Measurements from ENCODE around the gene HDAC10.

The HDAC10 gene

DNA sequence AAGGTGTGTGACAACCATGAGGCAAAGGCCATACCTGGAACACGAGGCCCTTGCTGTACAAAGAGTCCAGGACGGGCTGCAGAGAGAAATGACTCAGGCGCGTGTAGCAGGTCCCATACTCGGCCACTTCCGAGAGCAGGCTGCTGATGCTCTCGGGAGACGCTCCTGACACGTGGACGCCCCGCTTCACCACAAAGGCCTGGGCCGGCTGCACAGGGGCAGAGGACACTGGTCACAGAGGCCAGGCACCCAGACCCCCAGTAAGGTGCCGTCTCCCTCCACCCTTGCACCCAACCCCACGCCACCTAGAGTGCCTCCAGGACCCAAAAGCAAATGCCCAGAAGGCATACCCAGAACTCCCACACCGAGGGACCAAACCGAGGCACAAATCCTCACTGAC, 21.7 kb downstream of the HDAC10 start:
- no peak for DNase-seq

DNA sequence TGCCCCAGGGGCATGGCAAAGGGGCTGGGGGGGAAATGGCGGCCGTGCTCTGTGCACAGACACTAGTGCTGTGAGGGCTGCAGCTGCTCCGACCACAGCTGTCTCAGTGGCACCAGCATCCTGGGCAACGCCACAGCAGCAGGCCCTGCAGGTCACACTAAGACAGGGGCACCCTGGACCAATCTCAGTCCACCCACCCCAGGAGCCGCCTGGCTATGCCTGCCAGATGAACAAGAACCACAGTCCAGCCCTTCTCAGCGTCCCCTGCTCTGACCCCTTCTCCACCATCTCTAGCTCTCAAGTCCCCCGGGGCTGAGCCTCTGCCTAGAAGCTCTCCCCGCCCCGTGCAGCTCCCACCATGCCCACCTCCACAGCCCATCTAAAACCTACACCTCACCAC, 22.7 kb downstream of the HDAC10 start:
- no peak for DNase-seq

DNA sequence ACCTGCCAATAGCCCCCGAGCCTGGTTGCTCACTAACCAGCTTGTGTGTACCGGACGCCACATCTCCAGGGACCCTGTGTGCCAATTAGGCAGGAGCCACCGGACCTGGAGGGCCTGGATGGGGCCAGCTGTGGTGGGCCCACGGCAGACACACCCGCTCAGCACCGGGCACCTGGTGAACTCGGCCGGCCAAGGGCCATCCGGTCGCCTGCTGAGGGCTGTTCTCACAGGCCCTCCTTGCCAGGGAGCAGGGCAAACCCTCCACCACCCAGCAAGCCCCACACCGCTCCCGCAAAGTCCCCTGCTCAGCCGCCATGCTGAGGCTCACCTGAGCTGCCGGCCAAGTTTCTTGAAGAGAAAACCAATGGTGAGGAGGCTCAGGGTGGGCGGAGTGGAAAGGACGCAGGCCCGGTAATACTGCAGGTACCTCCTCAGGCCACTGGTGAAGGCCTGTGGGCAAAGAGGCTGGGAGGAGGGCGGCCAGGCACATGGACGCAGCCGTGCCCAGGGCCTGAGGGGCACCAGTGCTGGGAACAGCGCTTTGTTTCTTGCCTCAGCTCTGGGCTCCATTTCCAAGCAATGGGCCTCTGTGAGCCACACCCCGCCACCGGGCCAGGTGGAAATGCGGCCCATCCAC, 23.4 kb downstream of the HDAC10 start:
- DNase-seq: no peak

DNA sequence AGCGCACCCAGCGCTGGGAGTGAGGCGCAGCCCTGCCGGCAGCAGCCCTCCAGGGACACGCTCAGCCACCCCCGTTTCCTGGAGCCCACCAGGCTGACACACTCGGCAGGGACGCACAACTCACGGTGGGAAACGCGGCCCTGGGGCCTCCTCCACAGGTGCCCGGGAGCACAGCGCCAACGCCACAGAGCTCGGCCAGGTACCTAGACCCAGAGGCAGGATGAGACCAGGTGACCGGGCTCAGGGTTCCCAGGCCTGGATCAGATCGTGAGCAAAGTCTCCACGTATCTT, 24.2 kb downstream of the HDAC10 start:
- no peak for DNase-seq

DNA sequence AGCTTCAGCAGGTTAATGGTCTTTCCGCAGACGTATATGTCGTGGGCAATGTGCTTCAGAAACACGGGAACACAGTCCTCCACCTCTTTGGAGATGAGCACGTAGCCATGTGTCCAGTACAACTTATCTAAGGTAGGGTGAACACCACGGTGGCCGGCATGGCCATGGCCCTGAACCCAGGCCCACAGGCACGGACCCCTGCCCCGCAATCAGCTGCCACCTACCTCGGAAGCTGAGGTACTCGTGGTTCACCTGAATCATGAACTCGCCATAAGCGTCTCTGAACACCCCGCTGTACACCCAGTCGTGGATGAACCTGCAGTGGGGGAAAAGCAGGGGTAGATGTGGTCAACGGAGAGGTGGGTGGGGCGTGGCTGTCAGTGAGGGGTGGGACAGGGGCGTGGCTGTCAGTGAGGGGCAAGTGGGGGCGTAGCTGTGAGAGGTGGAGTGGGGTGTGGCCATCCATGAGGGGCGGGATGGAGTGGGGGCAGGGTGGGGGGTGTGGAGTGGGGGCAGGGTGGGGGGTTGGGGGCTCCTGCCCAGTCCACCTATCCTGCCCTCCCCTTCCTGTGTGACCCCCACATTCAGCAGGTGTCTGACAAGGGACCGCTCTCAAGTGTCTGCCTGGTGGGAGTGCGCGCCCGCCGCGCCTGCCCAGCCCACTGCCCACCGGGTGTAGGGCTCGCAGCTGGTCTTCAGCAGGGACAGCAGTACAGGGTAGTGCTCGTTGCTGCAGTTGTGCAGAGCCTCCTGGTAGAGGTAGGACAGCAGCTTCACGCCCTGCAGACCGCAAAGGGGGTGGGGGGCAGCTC, 24.8 kb downstream of the HDAC10 start:
- no peak for DNase-seq

DNA sequence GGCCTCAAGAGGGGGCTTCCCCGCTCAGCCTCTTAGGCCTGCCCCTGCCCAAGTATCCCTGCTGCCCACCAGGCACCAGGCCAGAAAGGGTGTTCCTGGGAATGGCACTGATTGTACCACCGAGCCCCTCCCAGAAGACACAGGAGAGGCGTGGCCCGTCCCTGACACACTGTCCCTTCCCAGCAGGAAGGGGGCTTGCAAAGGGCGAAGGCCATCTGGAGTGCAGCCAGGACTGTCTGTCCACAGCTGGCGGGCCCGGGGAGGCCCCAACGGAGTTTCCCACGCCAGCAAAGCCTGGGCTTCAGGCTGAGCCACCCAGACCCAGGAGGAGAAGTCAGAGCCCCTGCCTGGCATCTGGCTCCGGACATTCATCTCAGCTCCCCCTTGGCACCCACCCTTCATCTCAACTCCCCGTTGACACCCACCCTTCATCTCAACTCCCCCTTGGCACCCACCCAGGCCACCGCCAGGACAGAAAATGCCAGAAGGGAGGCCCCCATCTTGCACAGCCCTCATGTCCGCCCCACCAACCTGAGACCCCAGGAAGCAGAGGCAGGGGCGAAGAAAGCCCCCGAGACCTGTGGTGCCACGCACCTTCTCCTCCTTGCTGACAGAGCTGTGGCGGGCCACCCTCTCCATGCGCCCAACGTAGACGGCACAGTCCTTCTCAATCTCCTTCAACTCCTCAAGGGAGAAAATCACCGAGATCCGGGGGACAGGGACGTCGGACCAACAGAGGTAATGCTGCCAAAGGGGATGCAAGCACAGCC, 25.7 kb downstream of the HDAC10 start:
- DNase-seq: no peak

DNA sequence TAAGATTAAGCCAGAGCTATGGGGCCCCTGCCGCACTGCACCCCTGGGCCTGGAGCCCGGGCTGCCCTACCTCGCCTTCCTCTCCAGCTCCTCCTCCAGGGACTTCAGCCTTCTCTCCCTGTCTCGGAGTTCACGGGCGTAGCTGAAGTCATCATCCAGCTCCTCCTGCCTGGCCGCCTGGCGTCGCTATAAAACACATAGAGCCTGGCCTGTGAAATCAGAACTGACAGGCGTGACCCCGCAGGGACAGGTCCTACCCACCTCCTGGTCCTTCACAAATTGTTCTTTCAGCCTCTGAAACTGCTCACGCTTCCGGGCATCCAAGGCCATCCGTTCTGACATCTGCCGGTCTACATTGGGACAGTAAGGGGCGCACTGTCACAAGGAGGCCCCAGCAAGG, 27.0 kb downstream of the HDAC10 start:
- no peak for DNase-seq

DNA sequence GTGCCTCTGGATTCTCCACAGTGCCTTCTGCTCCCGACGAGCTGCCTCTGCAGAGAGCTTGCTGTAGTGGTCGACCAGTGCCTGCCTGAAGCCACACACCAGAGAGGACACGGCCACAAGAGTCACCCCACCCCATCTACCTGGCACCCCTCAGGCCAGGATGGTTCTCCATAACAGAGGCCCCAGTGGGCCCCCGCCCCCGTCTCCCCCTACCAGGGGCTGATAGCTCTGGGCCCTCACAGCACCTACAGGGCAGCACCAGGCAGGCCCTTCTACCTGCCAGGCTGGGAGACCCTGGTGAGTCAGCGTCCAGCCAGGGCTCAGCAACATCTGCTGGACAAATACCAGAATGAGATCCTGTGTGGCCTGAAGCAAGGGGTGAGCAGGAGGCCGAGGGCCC, 28.6 kb downstream of the HDAC10 start:
- no peak for DNase-seq

DNA sequence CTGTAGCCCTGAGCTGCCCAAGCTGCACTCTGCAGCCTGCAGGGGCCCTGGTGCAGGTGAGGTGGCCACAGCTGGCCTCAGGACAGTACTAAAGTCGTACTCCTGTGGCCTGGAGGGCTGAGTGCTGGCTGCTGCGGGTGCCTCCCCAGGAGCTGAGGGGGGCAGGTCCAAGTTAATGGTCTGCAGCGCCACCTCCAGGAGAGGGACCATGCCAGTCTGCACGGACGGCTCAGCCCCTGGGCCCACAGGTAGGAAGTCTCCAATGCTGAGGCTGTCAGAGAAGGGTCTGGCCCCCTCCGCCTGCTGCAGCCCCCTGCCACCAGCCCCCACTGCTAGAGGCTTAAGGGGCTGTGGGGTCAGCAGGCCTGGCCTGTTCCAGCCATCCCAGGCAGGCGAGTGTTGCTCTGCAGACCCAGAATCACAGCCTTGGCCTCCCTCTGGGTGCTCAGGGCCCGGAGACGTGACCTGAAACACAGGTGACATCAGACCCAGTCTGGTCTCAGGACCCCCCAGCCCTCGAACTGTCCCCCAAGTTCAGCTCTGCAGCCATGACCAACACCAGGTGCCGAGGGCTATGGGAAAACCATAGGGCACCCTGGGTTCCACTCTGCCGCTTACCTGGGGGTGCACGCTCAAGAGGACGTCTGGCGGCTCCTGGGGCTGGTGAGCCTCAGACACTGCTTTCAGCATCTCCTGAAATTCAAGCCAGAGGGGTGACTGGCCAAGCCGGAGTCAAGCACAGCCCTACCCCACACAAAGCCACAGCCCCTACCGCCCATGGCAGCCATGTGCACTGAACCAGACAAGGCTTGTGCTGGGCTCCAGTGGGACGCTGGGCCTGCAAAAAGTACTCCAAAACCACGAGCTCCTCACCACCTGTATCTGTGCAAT, 29.4 kb downstream of the HDAC10 start:
- DNase-seq: no peak

DNA sequence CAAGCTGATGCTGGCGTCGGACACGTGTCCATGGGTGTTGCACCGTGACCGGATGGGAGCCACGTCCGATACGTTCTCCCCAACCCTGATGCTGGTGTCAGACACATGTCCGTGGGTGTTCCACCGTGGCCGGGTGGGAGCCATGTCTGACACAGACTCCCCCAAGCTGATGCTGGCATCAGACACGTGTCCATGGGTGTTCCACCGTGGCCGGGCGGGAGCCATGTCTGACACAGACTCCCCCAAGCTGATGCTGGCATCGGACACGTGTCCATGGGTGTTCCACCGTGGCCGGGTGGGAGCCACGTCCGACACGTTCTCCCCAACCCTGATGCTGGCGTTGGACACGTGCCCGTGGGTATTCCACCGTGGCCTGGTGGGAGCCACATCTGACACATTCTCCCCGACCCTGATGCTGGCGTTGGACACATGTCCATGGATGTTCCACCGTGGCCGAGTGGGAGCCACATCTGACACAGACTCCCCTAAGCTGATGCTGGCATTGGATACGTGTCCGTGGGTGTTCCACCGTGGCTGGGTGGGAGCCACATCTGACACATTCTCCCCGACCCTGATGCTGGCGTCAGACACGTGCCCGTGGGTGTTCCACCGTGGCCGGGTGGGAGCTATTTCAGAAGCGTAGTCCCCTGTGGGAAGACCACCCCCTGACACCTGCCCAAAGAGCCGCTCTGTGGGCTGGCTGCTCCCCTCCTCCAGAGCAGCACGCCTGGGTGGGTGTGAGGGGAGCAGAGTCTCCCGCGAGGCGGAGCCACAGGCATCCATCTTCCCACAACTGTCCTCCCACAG, 30.3 kb downstream of the HDAC10 start:
- no peak for DNase-seq

DNA sequence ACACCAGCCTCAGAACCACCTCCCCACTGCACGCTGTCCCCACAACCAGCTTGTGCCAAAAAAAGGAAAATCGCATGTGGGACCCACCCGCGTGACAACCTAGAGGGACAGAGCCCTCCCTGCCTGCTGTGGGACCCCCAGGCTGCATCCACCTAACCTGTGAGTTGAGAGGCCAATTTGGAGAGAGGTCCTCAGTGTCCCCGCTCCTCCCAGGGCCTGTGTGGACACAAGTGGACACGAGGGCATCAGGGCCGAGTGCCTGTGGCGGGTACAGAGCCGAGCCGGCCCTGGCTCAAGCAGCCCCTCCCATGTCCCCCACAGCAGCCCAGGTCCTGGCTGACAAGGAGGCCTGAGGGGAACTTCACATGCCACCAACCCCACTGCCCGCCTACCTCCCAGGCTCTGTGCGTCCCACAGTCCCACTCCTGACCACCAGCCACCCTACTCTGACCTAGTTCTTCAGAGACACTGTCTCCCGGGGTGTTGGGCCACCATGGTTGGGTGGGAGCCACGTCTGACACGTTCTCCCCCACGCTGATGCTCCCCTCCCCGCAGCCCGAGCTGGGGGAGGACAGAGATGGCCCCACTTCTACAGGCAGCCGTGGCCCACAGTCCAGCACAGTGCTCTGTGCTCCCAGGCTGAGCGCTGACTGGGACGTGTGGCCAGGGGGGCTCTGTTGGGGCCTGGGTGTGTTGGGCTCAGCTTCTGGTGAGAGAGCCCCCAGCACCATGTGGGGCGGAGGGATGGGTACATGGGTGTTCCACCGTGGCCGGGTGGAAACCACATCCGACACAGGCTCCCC, 31.1 kb downstream of the HDAC10 start:
- no peak for DNase-seq

DNA sequence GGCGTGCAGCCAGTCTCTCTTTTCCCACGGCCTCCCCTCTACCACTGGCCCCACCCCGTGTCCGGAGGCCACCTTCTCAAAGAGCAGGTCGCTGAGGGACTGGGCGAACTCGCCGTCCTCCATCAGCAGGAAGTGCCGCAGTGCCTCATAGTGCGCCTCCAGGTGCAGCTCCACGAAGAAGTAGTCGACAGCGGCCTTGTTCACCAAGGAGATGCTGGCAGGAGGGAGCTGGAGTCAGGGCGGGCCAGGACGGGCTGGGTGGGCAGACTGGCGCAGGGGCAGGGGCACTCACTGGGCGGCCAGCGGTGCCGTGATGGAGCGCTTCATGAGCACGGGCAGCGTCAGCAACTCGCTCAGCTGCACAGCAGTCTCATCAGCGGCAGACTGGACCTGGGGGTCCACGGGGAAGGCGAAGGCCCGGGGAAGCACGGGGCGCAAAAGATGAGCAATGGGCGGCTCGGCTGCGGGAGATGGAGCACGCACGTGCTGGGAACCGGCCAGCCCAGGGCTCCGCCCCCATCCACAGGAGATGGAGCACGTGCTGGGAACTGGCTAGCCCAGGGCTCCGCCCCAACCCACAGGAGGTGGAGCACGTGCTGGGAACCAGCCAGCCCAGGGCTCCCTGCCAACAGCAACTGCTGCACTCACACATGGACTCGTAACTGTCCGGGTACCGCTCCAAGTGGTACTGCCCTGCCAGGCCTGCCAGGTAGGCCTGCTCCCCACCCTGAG, 31.9 kb downstream of the HDAC10 start:
- DNase-seq: peak; percentile 6

DNA sequence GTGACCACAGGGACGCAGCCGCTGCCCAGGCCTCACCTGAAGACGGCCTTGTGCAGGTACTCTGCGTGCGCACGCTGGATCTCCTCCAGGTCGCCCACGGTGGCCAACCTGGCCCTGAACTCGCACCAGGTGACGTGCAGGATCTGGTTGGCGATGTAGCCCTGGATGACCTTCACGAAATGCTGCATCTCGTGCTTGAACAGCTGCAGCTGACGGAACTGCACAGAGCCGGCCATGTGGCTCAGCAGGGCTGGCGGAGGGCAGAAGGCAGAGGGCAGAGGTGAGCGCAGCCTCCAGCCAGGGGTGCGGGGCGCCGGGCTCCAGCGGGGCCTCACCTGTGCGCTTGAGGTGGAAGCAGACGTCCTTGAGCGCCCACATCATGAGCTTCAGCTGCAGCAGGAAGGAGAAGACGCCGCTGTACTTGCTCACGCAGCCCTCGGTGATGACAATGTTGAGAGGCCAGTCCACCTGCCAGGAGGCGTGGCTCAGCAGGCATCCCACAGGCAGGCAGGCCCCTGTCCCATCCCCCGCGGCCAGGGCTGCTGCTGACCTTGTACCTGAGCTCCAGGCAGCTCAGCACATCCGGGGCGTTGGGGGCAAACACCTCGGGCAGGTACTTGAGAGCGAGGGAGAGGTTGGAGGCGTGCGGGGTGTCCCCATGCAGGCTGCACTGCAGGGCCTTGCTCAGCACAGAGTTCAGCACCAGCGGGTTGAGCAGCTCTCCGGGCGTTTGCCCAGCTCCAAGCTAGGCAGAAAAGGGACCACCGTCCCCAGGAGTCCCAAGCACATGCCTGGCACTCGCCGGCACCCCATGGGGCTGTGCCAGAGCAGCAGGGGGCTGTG, 32.7 kb downstream of the HDAC10 start:
- DNase-seq: no peak

DNA sequence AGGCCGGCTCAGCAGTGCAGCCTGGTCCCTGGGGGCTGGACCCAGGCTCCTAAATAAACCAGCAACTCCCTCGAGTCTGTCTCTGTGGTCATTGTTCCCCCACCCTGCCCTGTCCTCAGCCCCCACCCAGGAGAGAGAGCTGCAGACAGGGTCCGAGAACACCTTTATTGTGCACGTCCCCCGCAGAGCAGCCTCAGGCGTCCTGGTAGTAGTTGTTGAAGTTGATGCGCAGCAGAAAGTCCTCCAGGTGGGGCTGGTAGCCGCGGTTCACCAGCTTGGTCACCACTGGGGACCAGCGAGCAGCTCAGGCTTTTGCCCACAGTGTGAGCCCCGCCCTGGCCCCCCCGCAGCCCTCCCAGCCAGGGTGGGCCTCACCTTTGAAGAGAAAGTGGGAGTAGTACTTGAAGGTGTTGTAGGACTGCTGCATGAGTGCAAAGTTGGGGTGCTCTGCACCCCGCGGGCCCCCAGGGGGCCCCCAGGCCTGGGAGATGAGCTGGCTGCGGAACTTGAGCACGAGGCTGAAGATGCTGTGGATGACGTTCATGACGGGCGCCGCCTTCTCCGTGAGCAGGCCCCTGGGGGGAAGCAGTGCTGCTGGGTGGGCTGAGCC, 33.4 kb downstream of the HDAC10 start:
- DNase-seq: no peak

DNA sequence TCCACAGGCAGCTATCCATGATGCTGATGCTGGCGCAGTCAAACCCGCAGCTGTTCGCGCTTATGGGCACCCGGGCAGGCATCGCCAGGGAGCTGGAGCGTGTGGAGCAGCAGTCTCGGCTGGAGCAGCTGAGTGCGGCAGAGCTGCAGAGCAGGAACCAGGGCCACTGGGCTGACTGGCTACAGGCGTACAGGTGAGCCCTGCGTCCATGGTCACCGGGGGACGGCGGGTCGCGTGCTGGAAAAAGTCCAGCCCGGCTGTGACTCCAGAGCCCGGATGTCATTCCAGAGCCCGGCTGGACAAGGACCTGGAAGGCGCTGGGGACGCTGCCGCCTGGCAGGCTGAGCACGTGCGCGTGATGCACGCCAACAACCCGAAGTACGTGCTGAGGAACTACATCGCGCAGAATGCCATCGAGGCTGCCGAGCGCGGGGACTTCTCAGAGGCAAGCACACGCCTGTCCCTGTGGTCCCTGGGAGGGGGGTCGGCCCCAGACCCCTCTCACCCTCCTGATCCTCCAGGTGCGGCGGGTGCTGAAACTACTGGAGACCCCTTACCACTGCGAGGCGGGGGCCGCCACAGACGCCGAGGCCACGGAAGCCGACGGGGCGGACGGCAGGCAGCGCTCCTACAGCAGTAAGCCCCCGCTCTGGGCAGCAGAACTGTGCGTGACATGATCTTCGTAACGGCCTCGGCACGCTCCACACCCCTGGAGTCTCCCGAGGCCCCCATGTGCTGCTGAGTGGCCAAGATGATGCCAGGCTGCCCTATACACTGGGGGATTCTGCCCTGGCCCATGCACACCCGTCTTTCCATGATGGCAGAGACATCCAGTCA, 34.2 kb downstream of the HDAC10 start:
- no peak for DNase-seq

DNA sequence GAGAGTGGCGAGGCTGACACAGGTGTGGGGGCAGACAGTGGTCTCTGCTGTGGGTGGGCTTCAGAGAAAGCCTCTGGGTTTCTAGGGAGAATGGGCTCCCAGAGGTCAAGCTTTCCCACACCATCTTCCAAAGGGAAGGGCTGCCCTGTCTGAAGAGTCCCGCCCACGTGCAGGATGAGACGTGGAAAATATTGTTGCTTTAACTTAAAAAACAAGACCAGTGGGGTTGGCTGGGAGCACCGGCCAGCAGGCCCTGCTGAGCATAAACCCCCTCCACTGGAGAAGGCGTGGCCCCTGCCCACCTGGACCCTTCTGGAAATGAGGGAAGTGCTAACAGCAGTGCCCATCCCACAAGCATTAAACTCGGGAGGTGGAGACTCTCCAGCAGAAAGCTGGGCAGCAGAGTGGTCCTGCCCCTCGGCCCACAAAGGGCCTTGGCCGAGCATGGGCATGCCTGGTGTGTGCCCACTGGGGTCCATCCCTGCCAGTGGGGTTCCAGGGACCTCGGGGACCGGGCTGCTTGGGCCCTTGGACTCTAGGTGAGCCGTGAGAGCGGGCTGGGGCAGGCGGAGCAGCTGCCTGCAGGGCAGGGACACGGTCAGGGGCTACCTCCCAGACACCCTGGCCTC, 34.9 kb downstream of the HDAC10 start:
- DNase-seq: no peak

DNA sequence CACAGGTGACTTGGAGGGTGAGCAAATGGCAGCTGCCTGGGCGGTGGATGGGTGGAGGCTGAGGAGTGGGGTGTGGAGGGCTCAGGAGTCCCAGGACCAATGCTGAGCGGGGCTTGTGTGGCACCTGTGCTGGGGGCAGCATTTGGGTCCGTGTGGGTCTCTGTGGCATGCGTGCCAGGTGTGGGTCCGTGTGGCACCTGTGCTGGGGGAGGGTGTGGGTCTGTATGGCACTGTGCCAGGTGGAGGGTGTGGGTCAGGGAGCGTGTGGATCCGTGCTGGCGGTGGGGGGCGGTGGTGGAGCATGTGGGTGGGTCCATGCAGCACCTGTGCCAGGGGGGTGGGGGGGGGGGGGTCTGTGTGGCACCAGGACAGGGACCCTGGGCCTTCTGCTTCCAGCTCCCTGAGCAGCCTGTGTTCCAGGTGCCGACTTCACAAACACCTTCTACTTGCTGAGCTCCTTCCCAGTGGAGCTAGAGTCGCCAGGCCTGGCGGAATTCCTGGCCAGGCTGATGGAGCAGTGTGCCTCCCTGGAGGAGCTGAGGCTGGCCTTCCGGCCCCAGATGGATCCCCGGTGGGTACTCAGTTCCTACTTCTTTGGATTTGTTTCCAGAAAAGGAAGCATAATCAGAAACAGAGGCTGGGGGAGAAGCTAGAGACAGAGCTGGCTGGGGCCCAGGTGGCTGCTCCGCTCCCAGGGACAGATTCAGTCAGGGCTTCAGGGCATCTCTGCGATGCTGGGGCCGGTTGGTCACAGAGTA, 35.6 kb downstream of the HDAC10 start:
- DNase-seq: no peak
